Activated gamma-delta T cell treated with anti-CD3 and anti-CD28 coated beads, Interleukin-2, amount 50 U/mL, for 16 hours (primary cell): ENCODE measurements around the gene PSKH1.
"Not testable (repeated sequence)": the region's sequence is repeated elsewhere in the genome, so short reads cannot be mapped to it uniquely, and the experiment has no call there.

ENCODE experiments used
- DNase-seq: peaks from one replicate; pipeline ENCODE4 v3.0.0-alpha.2; 2020; ENCODE audit warnings: low read depth

The PSKH1 gene

DNA sequence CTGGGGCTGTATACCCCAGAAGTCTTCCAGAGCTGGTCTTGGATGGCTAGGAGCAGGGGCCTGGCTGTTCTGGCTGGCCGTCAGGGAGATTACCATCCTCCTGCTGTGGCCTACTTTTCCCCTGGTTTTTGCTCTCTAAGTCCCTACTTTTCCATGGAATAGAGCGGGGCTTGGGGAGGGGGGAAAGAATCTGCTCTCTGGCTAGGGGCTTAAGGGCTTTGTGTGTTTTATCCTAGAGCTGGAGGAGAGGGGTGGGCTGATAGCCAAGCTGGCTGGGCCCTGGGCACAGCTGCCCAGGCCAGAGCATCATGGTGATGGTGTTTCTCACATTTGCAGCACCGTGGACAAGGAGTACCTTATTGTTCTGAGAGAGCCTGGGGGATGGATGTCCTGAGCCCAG, 4.7 kb upstream of the PSKH1 start:
- DNase-seq, result no peak

DNA sequence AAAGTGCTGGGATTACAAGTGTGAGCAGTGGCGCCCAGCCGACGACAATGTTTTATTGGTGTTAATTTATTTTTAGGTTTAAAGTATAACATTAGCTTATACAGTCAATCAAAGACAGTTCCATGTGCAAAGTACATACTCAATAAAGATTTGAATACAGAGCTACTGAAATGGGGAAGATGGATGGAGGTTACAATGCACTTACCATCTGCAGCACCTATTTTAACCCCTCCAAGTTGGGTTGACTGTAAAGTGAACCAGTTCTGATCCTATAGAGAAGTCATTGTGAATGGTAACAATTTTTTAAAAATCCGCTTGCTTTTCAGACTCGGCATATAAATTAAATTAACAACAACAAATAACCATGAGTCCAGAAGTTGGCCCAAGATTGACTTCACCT, 679 bp upstream of the PSKH1 start:
- DNase-seq, result no peak

DNA sequence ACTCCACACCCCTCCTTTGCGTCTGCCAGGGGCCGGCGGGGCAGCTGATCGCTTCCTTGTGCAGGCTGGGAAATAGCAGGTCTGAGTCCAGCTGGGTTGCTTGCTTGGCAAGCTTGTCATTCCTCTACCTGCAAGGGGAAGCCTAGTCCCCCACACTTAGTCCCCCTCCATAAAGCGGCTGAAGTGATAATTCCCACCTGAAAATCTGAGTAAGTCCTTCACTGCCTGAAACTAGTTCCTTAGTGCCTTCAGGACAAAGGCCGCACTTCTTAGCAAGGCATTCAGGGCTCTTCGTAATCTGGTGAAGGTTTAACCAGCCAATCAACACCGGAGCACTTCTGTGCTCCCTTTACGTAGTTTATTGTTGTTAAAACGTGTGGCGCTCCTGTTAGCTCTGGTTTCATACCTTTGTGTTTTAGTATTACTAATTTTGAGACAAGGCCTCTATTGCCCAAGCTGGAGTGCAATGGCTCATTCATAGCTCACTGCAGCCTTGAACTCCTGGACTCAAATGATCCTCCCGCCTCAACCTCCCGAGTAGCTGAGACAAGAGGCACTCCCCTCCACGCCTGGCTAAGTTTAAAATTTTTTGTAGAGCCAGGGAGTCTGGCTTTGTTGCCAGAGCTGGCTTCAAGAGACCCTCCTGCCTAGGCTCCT, 817 bp downstream of the PSKH1 start:
- DNase-seq, result no peak

DNA sequence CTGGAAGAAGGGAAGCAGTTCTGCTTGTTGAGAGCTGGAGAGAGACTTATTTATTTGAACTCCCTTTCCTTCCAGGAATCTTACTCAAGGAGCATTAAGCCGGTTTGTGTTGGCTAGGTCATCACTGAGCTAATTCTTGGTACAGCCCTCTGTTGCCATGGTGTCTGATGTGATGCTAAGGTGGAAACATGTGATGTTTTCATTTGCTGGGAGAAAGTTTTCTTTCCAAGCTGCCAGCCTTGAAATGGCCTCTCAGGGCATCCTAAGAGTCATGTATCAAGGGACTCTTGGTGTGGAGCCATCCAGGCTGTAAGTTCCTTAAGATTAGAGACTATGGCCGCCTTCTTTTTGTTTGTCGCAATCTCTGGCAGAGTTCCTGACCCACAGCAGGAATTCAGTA, 4.2 kb downstream of the PSKH1 start:
- no peak for DNase-seq

DNA sequence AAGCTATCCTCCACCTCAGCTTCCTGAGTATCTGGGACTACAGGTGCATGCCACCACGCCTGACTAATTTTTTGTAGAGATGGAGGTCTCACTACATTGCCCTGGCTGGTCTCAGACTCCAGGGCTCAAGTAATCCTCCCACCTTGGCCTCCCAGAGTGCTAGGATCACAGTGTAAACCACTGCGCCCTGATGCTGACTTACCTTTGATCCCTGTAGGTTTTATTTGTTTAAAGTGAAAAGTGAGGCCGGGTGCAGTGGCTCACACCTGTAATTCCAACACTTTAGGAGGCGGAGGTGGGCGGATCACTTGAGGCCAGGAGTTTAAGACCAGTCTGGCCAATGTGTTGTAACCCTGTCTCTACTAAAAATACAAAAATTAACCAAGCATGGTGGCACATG, 8.7 kb downstream of the PSKH1 start:
- DNase-seq, result no peak

DNA sequence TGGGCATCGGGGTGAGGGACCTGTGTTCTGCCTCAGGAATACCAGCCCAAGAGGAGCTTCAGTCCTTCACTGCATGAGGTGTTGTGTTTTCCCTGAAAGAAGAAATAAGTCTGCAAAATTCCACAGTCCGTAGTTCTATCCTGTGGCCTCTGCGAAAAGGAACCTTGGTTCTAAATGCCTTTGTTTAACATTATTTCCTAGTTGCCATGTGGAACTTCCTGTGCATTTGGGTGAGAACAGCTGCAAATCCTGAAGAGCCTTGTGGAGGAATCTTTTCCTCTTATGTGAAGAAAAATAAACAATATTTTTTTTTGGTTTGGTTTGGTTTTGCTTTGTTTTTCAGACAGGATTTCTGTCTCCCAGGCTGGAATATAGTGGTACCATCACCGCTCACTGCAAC, 9.8 kb downstream of the PSKH1 start:
- no peak for DNase-seq

DNA sequence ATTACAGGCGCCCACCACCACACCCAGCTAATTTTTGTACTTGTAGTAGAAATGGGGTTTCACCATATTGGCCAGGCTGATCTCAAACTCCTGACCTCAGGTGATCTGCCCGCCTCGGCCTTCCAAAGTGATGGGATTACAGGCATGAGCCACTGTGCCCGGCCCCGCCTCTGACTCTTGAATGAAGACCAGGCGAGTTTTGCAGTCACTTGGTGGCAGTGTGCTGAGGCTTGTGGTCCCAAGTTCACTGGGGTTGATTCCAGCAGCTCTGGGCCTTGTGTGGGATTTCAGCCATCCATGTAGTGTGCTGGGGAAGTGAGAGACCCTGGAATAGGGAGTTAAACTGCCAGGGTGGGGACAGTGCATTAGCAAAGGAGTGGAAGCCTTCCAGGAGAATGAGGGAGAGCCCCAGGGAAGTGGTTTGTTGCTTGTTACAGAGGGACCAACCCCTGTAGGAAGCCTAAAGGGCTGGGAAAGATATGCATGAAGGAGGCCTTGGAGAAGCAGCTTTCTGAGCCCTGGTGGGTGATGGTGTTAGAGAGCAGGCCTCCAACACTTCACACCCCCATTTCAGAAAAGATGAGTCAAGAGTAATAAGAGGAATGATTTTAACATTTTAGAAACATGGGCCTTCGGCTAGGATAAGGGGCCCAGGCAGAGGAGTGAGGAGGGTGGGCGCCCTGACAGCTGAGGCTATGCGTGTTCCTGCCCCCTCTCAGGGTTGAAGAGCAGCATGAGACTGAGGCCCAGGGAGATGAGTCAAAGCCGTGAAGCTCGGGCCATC, 14.5 kb downstream of the PSKH1 start:
- no peak for DNase-seq

DNA sequence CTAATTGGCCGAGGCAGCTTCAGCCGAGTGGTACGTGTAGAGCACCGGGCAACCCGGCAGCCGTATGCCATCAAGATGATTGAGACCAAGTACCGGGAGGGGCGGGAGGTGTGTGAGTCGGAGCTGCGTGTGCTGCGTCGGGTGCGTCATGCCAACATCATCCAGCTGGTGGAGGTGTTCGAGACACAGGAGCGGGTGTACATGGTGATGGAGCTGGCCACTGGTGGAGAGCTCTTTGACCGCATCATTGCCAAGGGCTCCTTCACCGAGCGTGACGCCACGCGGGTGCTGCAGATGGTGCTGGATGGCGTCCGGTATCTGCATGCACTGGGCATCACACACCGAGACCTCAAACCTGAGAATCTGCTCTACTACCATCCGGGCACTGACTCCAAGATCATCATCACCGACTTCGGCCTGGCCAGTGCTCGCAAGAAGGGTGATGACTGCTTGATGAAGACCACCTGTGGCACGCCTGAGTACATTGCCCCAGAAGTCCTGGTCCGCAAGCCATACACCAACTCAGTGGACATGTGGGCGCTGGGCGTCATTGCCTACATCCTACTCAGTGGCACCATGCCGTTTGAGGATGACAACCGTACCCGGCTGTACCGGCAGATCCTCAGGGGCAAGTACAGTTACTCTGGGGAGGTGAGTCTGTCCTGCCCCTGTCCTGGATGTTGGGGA, 16.1 kb downstream of the PSKH1 start:
- DNase-seq, result no peak

DNA sequence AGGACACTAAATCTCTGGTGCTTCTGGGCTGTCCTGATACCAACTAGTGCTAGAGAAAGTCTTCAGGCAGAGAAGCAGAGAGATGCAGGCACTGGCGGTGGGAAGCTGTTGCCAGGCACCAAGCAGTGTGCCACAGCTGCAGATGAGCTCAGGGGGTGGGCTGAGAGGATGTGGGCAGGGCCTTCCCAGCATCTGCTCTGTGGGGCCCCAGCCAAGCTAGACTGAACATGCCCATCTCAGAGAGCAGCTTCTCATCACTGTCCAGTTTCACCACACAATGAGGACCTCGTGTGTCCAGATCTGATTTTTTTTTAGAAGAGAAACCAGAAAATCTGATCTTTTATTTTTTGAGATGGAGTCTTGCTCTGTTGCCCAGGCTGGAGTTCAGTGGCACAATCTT, 17.1 kb downstream of the PSKH1 start:
- no peak for DNase-seq

DNA sequence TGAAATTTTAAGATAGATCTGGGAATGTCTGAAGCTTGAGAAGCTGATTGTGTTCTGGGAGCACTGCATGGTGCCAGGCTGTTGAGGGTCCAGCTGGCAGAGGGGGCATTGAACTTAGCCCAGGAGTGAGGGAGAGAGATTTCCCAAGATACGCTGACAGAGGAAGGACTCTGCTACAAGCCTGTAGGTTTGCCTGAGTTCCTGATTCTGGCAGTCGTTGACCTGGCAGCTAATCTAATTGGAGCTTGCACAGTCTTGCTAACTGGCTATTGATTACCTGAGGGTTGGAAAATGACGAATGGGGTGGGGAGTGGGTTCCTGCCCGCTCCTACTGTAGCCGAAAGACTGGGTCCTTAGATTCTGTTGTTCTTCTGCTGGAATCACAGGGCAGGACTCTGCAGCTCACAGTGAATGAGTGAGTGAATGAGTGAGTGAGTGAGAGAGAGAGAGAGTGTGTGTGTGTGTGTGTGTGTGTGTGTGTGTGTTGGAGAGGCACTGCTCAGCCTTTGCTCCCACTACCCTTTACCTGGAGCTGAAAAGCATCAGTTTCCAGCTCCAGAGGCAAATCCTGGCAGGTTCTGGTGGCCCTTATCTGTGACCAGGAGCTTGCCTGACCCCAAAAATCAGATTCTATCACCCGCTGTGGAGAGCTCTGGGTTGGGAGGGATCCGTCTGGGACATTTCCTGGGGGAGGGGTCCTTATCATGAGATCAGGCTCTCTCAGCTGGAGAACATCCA, 21.9 kb downstream of the PSKH1 start:
- DNase-seq, result no peak

DNA sequence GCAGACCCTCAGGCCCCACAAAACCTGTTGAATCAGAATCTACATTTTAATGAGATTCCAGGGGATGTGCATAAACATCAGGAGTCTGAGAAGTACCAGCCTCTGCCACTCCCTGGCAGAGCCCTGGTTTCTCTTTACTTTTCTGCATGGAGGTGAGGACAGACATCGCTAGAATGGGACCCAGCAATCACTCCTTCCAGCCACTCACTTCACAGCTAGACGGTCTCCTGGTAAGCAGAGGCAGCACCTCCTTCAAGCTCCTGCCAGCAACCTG, 22.4 kb downstream of the PSKH1 start:
- not testable (repeated sequence) for DNase-seq

DNA sequence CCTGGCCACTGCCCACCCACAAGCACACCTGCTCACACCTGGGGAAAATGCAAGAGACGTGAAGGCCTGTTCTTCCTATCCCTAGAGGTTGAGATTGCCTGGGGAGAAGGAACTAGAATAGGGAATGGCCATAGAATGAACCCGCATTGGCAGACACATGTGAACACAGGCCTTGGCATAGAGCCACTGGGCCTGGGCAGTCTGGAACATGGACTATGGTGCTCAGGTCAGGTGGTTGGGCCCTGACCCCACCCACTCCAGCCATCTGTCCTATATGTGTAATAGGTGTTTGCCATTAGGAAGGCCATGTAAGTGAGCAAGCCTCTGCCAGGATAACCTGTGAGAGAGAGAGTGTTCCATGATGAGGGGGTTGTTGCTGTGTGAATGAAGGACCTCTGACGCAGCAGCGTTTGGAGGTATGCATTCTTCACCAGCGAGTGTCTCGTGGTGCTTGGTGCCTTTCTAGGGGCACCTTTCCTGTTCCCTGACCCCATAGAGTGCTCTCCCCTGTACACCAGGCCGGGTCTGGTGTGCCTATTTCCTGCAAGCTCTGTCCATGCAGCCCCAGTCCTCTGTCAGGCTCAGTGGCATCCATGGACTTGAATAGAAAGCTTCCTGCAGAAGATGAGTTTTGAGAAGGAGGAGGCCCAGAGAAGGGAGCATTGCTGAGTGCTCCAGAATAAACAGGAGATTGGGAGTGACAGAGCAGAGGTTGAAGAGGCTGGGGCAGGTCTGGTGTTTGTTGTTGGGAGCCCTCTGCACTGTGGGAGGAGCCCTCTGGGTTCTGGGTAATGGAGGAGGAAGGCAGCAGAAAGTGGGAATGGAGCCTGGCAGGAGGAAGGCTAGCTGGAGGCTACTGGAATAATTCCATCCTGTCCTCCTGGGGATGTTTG, 23.0 kb downstream of the PSKH1 start:
- no peak for DNase-seq

DNA sequence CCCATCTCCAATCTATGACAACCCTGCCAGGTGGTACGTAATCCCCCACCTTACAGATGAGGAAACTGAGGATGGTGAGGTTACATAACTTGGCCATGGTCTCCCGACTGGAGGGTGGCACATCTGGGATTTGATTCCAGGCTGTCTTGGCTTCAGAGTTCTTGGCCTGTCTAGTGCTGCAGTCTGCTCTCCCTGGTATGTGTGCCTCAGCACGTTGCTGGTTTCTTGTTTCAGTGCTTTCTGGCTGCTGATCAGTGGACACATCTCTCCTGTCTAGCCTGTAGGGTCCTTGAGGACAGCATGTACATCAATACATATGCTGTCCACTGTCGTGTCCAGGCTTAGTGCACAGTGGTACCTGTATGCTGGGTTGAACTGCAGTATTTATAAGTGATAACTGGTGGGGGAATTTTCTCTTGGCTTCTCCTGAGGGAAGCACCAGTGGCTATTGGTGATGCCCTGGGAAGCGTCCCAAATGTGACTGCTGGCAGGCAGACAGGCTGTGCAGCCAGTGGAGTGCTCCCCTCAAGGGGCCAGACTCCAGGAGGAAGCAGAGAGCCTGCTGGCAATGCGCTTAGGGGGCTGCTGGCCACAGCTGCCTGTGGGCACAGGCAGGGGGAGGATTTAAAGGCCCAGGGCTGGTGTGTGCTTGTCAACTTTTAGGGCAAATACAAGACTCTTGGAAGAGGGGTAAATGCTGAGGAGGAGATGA, 24.2 kb downstream of the PSKH1 start:
- no peak for DNase-seq

DNA sequence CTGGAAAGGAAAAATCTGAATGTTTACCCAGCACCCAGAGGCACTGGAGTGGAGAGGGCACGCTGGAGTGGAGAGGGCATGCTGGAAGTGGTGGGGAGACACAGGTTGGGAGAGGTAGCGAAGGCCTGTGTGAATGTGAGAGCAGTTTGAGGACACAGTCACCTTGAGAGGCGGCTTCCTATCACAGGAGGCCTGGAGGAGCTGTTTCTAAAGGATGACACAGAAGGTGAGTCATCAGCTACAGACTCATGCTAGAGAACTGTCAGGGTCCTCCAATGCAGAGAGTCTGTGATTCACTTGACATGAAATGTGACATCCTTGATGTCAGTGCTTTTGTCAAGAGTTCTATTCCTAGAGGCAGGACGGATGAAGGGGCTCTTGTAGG, 24.8 kb downstream of the PSKH1 start:
- no peak for DNase-seq

DNA sequence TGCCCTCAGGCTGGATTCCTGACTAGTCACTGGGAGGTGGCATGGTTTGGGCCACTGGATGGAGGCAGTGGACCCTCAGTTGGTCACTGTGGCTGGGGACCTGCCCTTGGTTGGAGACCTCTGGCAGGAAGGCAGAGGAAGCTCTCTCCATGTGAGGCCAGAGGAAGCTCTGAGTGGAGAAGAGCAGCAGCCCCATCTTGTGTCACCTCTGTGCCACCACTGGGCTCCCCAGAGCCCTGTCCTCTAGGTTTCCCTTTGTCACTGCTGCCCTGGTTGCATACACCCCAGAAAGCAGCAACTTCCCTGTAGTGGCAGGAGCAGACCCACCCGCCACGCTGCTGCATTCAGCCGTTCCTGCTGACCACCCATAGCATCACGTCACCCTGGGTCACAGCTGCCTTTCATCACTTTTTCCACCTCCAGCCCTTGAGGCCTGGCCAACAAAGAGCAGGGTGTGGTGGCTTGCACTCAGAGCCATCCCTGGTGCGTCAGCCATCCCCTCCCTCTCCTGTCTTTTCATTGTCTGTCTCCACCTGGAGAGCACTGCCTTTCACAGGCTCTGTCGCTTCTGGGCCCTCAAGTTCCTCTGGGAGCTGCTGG, 26.7 kb downstream of the PSKH1 start:
- no peak for DNase-seq

DNA sequence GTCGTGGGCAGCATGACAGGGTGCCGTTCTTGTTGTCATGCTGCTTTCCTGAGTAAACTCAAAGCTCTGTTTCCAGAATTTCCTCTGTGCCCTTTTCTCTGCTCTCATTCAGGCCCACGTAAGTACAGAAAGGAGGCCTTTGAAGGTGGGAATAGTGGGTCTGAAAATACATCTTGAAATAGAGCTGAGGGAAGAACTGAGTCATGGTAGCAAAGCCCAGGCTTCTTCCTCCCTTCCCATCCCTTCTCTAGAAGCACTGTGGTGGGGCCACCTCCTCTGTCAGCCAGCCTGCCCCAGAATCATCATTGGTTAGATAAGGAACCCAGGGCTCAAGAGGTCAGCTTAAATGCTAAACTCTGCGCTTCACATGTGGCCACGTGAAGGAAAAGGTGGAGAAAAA, 29.2 kb downstream of the PSKH1 start:
- DNase-seq, result no peak

DNA sequence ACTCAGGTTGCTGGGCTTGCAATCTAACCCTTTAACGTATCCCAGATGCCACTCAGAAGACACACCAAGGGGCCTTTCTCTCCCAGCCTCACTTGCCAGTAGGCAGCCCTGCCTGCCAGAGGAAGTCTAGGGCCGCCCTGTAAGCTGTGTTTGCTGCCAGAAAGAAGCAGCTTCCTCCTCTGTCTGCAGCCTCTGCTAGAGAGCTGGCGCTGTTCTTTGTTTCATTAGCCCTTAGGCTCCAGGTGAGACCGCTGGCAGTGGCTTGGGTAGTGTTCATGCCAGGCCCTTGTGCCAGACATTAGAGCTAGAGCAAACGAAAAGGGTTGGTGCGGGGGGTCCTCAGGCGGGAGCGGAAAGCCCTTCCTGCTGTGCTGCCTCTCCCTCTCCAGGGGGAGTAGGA, 29.7 kb downstream of the PSKH1 start:
- no peak for DNase-seq

DNA sequence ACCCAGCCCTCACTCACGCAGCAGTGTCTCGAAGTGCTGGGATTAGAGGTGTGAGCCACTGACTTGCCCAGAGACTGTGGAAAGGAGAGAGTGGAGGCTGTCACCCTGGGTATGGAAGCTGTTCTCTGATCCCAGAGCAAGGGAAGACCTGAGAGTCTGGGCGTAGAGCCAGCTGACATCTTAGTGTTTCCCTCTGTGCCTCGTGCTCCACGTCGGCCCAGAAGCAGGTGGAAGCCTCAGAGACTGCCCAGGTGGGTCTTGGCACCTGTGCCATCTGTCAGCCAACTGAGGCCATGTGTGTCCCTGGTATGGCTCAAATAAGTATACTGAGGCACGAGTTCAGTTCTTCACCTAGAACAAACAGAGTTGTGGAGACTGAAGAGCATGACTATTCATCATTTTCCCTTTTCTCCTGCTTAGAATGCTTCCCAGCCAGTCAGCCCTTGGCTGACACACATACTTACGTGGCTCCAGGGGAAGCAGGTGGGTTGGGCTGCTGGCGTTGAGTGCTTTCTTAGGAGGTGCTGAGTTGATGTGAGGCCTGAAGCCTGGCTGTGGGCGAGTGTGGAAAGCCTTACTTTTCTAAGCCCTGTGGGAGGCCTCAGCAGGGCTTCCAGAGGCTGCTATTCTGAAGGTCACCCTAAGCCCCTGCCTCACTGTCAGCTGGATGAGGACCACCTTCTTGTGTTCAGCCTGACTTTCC, 30.5 kb downstream of the PSKH1 start:
- DNase-seq, result no peak

DNA sequence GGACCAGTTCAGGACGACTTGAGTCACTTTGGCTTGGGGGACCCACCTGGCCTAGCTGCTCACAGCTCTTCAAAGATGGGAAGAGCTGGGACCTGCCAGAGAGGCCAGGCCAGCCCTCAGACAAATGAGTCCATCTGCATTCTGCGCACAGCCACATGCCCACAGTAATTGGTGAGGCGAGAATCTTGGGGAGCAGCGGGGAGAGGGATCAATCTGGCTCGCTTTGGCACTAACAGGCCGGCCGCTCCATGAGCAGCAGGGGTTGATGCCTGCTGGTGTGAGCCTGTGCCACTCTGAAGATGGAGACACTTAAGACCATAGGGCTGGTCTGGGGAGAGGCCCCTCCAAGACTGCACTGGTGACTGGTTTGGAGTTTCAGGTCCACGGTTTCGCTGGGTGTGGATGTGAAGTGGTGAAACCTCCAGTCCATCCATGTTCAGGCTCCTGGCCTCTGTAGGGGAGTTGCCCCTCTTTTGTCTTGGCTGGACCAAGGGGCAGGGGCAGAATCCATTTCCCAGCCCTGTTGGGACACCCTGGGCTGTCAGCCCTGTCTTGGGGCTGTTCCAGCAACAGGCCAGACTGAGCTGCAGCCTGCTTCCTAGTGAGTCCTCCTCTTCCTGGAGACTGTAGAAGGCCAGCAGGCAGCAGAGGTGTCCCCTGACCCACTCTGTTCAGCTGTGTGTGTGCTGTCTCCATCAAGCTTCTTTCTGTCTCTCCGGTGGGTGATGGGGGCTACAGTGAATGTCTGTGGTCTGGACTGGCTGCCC, 31.3 kb downstream of the PSKH1 start:
- no peak for DNase-seq
